NCI-H526 (cell line): ENCODE data around the gene HMGA1.
A peak's percentile ranks its signal among the peaks of the same experiment; 100 is the strongest.
"Not testable (repeated sequence)": the region's sequence is repeated elsewhere in the genome, so short reads cannot be mapped to it uniquely, and the experiment has no call there.

Experiments used
- DNase-seq, 2 experiments: peaks; one replicate each; lab custom pipeline; 2025; lab: John Stamatoyannopoulos, UW

Gene HMGA1

DNA sequence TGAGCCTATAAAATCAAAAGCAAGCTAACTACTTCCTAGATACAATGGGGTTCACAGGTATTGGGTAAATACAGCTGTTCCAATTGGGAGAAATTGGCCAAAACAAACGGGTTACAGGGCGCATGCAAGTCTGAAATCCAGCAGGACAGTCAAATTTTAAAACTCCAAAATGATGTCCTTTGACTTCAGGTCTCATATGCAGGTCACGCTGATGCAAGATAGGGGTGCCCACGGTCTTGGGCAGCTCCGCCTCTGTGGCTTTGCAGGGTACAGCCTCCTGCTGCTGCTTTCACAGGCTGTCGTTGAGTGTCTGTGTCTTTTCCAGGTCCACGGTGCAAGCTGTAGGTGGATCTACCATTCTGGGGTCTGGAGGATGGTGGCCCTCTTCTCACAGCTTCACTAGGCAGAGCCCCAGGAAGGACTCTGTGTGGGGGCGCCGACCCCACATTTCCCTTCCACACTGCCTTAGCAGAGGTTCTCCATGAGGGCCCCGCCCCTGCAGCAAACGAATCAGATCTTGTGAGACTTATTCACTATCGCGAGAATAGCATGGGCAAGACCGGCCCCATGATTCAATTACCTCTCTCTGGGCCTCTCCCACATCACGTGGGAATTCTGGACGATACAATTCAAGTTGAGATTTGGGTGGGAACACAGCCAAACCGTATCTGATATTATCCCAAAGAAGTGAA lies 24.0 kb downstream of the HMGA1 start:
- DNase-seq: no peak

DNA sequence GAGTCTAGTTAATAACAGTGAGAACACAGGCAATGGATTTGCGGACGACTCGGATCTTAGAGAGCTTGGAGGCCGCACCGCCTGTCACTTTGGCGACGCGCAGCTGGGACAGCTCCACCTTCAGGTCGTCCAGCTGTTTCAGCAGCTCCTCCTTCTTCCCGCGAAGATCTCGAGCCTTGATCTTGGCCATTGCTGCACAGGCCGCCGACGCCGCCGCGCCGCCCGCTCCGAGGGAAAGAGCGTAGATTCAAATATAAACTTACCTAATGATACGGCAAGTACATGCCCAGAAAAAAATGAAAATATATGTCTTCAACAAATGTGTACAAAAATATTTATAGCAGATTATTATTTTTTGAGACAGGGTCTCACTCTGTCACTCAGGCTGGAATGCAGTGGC lies 26.8 kb downstream of the HMGA1 start:
- not testable (repeated sequence) for DNase-seq

DNA sequence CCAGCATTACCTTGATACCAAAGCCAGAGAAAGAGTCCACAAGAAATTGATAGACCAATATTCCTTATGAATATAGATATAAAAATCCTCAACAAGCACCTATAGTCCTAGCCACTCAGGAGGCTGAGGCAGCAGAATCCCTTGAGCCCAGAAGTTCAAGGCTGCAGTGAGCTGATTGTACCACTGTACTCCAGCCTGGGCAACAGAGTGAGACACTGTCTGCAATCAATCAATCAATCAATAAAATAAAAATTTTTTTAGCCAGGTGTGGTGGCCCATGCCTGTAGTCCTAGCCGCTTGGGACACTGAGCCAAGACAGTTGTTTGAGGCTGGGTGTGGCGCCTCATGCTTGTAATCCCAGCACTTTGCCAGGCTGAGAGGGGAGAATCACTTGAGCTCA lies 31.1 kb downstream of the HMGA1 start:
- DNase-seq: no peak

GRCh38 chr6:34269132-34269531 lies 32.5 kb downstream of the HMGA1 start:
- not testable (repeated sequence) for DNase-seq

- DNase-seq: not testable (repeated sequence)
Measured at GRCh38 chr6:34269658-34270341, 33.1 kb downstream of the HMGA1 start.

GRCh38 chr6:34272013-34272926 lies 35.6 kb downstream of the HMGA1 start:
- DNase-seq: no peak

DNA sequence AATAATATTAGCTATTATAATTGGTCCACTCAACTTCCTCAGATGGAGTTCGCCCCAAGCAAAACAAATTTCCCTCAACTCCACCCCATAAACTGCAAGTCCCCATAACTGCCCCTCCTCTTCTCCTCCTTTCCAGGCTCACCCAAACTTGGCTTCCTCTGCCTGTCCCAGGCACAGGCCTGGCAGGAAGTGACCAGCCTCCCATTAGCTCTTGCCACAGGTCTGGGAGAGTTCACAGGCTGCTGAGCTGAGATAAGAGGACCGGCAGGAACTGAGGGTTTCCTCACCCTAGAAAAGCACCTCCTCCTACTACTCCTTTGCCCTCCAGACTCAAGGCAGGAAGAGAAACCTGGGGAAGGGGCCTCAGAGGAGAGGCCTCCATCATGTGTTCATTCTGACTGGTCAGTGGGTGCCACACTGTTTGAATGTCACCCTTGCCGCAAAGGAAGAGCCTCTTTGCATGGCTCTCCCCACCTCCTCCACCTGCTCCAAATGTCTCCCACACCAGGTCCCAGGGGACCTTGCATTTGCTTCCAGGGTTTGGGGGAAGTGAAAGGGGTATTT lies 36.7 kb downstream of the HMGA1 start:
- DNase-seq: peak in 1 of 2 experiments; percentile 53

DNA sequence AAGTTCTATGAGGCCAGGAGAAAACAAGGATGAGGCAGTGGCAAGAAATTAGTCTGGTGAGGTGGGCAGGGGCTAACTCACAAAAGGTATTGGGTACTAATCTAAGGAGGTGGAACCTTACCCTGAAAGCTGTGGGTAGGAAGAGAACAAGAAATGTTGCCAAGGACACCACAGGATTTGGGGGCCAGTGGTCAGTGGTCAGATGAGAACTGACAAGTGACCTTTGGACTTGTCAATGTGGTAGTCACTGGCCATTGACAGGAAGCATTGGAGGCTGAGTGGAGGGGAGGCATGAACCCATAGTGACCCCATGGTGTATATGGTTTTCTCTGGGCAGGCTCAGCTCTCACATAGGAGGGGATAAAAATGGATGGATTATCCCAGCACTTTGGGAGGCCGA lies 37.5 kb downstream of the HMGA1 start:
- DNase-seq: no peak

GRCh38 chr6:34275128-34275804 lies 38.6 kb downstream of the HMGA1 start:
- DNase-seq: no peak

- DNase-seq: no peak
Measured at GRCh38 chr6:34276191-34276590, 39.5 kb downstream of the HMGA1 start.

DNA sequence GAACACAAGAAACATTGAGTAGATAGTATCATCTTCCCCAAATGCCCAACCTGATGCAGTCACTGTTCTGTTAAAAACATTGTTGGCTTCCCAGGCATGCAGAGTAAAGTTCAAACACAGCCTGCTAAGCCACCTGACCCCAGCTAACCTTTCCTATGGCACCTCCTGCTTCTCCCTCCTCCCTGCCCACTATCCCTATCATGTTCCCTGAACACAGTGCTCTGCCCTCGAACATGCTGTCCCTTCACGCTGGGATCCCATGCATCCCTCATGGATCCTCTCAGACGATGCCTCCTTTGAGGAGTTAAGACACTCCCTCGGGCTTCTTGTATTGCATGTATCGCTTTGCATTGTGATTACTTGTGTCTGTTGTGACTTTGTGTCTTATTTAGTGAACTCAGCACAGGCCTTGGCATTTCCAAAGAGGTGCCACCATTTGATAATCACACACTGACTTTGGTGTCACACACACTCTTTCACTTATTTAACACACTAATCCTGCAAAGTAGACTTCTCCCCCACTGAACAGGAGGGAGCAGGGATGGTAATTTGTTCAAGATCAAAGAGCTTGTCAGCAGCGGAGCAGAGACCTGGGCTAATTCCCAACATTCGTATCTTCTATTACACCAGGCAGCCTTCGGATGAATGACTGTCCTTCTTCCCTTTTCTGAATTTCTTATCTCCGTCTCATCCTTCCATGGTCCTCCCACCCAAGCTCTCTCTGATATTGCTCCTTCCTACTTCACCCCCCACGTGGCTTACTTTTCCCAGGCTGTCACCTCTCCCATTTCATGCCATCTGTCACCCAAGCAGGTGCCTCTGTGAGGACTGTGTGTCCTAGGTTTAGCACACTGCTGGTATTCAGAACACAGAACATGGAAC lies 40.4 kb downstream of the HMGA1 start:
- DNase-seq: no peak

- no peak for DNase-seq
Measured at GRCh38 chr6:34277763-34278112, 41.1 kb downstream of the HMGA1 start.

GRCh38 chr6:34278833-34279232 lies 42.2 kb downstream of the HMGA1 start:
- DNase-seq: no peak

GRCh38 chr6:34280216-34280615 lies 43.5 kb downstream of the HMGA1 start:
- DNase-seq: no peak

GRCh38 chr6:34281702-34282334 lies 45.1 kb downstream of the HMGA1 start:
- DNase-seq: no peak

DNA sequence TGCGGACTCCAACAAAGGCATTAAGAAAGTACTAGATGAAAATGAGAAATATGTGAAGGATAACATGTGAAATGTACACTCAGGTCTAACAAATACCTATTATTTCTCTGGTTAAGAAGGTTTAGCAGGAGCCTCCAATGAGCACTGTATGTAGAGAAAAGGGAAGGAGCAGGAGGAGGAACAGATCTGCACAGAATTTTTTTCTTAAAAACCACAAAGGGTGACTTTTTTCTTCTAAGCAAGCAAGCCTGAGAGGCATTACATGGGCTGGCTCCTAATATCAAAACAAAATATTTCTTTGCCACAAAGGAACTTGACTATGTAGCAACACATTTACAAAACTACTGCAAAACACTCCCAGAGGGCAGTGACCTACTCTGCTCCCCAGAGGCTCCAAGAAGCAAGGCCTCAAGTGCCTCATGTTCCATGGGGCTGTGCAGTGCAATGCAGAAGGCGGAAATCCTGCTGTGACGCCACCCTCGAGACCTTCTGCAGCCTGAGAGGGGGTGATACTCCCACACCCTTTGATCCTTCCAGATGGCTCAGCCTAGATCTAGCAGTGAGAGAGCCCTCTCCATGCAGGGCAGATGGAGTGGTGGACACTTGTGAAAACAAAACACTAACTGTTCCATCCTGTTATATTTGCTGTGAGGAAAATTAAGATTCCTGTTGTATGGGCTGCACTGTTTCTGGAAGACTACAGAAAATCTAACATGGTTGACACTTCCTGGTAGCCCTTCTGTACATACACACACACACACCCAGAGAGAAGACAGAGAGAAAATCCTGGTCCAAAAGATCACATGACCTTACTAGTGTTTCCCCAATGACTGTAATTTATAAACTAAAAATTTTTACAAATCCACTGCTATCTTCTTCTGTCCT lies 48.1 kb downstream of the HMGA1 start:
- DNase-seq: no peak

DNA sequence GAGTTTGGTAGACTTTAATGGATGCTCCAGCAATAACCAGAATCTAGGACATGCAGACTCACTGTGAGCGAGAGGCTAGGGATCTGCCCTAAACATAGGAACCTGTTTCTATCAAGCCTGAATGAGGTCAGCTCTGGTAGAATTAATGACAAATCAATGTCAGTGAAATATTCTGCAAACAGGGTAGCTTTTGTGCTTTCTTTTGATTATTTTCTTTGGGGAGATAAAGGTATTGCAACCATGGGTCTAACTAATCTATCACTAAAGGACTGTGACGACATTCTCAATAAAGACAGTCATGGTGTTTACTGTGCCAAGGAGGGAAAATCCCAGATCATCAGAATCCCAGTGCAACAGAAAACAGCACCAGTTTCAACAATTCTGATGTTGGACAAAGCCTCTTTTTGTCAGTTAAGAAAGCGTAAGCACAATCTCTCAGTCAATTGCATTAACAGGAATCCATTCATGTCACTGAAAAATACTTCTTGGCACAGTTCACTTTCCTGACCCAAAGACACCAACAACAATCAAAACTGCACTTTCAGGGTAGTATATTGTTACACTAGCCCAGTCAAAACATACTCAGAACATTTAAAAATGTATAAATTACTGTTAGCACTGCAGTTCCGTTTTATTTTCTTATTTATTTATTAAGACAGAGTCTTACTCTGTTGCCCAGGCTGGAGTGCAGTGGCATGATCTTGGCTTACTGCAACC lies 48.9 kb downstream of the HMGA1 start:
- no peak for DNase-seq

DNA sequence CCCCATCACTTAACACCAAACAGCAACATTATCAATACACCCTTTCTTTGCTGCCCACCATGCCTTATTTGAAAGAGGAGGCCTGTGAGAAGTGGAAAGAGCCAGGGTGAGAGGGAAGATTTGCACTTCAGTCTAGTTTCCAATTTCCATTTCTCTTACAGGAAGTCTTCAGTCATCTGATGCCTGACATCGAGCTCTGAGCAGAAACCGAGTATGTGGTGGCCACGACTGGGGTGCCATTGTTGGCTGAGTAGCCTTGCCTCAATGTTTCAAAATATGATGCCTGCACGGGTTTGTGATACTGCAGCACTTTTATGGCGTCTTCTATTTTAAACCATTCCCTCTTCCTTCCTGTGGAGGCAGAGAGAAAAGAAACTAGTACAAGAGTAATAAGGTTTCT lies 51.9 kb downstream of the HMGA1 start:
- DNase-seq: no peak

GRCh38 chr6:34289137-34289536 lies 52.5 kb downstream of the HMGA1 start:
- DNase-seq: no peak
